Nephron progenitor cell (in vitro differentiated cells): Measurements from ENCODE around the gene CCND2.
A peak's percentile ranks its signal among the peaks of the same experiment; 100 is the strongest.

Source experiments
- DNase-seq: peaks from one replicate; pipeline ENCODE4 v3.0.0; 2021
- H3K27ac Mint-ChIP-seq: 2 replicates; pipeline ENCODE4 v1.8.0; 2021; ENCODE audit warnings: mild to moderate bottlenecking, moderate library complexity, mixed read lengths
- H3K27me3 Mint-ChIP-seq: 2 replicates; pipeline ENCODE4 v1.8.0; 2021; ENCODE audit warnings: mild to moderate bottlenecking, low read depth, mixed read lengths; ENCODE audit not compliant: poor library complexity
- H3K36me3 Mint-ChIP-seq: 2 replicates; pipeline ENCODE4 v1.8.0; 2021; ENCODE audit warnings: low read depth, mixed read lengths
- H3K4me1 Mint-ChIP-seq: 2 replicates; pipeline ENCODE4 v1.8.0; 2021; ENCODE audit warnings: mixed read lengths
- H3K4me3 Mint-ChIP-seq: 2 replicates; pipeline ENCODE4 v1.8.0; 2021; ENCODE audit warnings: mild to moderate bottlenecking, moderate library complexity, mixed read lengths
- H3K9me3 Mint-ChIP-seq: 2 replicates; pipeline ENCODE4 v1.8.0; 2021; ENCODE audit warnings: mild to moderate bottlenecking, moderate library complexity, mixed read lengths
- CTCF ChIP-seq: fragments of 200-600 bp; sonication (generic); IDR thresholded peaks from 2 replicates; pipeline ENCODE4 v1.5.0; 2021; ENCODE audit warnings: antibody characterized with exemption

Gene CCND2

GRCh38 chr12:4273652-4274395 is at the start of gene CCND2:
TSS of gene CCND2 (plus strand) at chr12:4273762. CDS start at chr12:4274041, 279 bp downstream.
- no peak for TF ChIP-seq CTCF
- H3K36me3 Mint-ChIP-seq = peaks cover 34% of the 10 kb centered on the region
- peaks cover 47% of the 10 kb centered on the region for H3K4me1 Mint-ChIP-seq
- peak; percentile 82 for DNase-seq
- peak within 1 kb of the TSS; percentile 99 for H3K27ac Mint-ChIP-seq
- H3K27me3 Mint-ChIP-seq = peaks cover 3% of the 10 kb centered on the region
- no peaks in the 10 kb centered on the region for H3K9me3 Mint-ChIP-seq
- peak within 1 kb of the TSS; percentile 98 for H3K4me3 Mint-ChIP-seq

GRCh38 chr12:4224206-4224889 is 49.2 kb upstream of the CCND2 start:
- Mint-ChIP-seq H3K4me1 (peaks cover 56% of the 10 kb centered on the region), H3K27ac (no peak overlapping the region), H3K27me3 (peaks cover 7% of the 10 kb centered on the region), H3K9me3 (peaks cover 24% of the 10 kb centered on the region), H3K36me3 (no peaks in the 10 kb centered on the region), H3K4me3 (no peak overlapping the region)
- DNase-seq = no peak
- no peak for TF ChIP-seq CTCF

GRCh38 chr12:4225571-4225970 is 48.0 kb upstream of the CCND2 start:
- Mint-ChIP-seq H3K4me3 (no peak overlapping the region), H3K9me3 (peaks cover 24% of the 10 kb centered on the region), H3K27ac (peak overlapping the region; percentile 90), H3K4me1 (peaks cover 55% of the 10 kb centered on the region), H3K27me3 (peaks cover 5% of the 10 kb centered on the region), H3K36me3 (no peaks in the 10 kb centered on the region)
- DNase-seq = no peak
- TF ChIP-seq CTCF = no peak

- Mint-ChIP-seq H3K27me3 (peaks cover 9% of the 10 kb centered on the region), H3K9me3 (peaks cover 14% of the 10 kb centered on the region), H3K27ac (peak overlapping the region; percentile 0), H3K4me3 (no peak overlapping the region), H3K4me1 (peaks cover 50% of the 10 kb centered on the region), H3K36me3 (peaks cover 4% of the 10 kb centered on the region)
- no peak for TF ChIP-seq CTCF
- DNase-seq = no peak
Measured at GRCh38 chr12:4227046-4227445, 46.5 kb upstream of the CCND2 start.

GRCh38 chr12:4228122-4228580 is 45.4 kb upstream of the CCND2 start:
- Mint-ChIP-seq H3K4me1 (peaks cover 50% of the 10 kb centered on the region), H3K4me3 (peak overlapping the region; percentile 9), H3K9me3 (peaks cover 3% of the 10 kb centered on the region), H3K27ac (peak overlapping the region; percentile 58), H3K36me3 (peaks cover 4% of the 10 kb centered on the region), H3K27me3 (peaks cover 14% of the 10 kb centered on the region)
- TF ChIP-seq CTCF = no peak
- no peak for DNase-seq
